K562 (cell line): Measurements from ENCODE around the gene GNAT3. TPM values are rescaled to one million over a fixed set of nuclear protein-coding genes. Genes with fewer than 3 reads are reported as not detected.

Source experiments
- ATAC-seq: fragments of 200-7000 bp; cut with Tn5 transposase; 3 replicates; pipeline ENCODE4 v1.9.1; 2020; ENCODE audit warnings: moderate library complexity
- BruUV-seq: library from RNA; stranded (reverse); fragments of 400-500 nt; replicated peaks from 2 replicates; lab custom pipeline; 2021; lab: Mats Ljungman, UMichigan
- CTCF ChIA-PET: fragments of 300-600 bp; formaldehyde crosslinking; extraction: SDS; loops from one replicate; lab custom pipeline; 2021; ENCODE audit warnings: low intra/inter-chr PET ratio; lab: Yijun Ruan, JAX
- POLR2A ChIA-PET: fragments of 300-600, 350-650 bp; sonication (Branson Sonifier 250); formaldehyde crosslinking; extraction: SDS; loops from one replicate; lab custom pipeline; 2021; ENCODE audit warnings: antibody characterized with exemption, inconsistent platforms; lab: Yijun Ruan, JAX
- DNase-seq, 4 experiments: peaks; one replicate each; pipeline versions ENCODE4 v3.0.0 to v3.0.0-alpha.2; 2011 to 2018; ENCODE audit warnings: low spot score in 3 of 4, mixed read lengths in 3 of 4; ENCODE audit errors: extremely low read depth in 1 of 4
- FAIRE-seq: peaks from 2 replicates; lab custom pipeline; 2011; peaks lifted over from hg19 to GRCh38; lab: Jason Lieb, UNC
- H2AFZ ChIP-seq: 2 replicates; pipeline ENCODE4 v1.6.0; 2011; ENCODE audit warnings: low read depth, low read length, control low read depth, inconsistent platforms
- H3K27ac ChIP-seq: fragments of 200-600 bp; 3 replicates; pipeline ENCODE4 v1.8.0; 2011; ENCODE audit warnings: low read depth, mild to moderate bottlenecking, control low read depth, inconsistent platforms, low read length, moderate library complexity, mixed read lengths; ENCODE audit errors: extremely low read depth
- H3K27me3 ChIP-seq, 2 experiments: fragments of 300-600 bp in 1 of 2; 2 replicates in 1 of 2; 3 replicates in 1 of 2; pipeline versions ENCODE4 v1.6.0 to v1.8.0; 2011; ENCODE audit warnings: inconsistent platforms in 2 of 2, low read length in 2 of 2, mild to moderate bottlenecking in 1 of 2, mixed read lengths in 1 of 2, moderate library complexity in 1 of 2; ENCODE audit not compliant: control insufficient read depth in 2 of 2, insufficient read depth in 2 of 2
- H3K36me3 ChIP-seq: fragments of 300-600 bp; 3 replicates; pipeline ENCODE4 v1.8.0; 2011; ENCODE audit warnings: mild to moderate bottlenecking, low read length, inconsistent platforms; ENCODE audit not compliant: control insufficient read depth, insufficient read depth
- H3K4me1 ChIP-seq, 2 experiments: fragments of 200-600 bp in 1 of 2; replicated peaks in 1 of 2; 2 replicates in 1 of 2; 3 replicates in 1 of 2; pipeline versions ENCODE4 v1.5.1 to v1.8.0; 2011; ENCODE audit warnings: inconsistent platforms in 2 of 2, low read length in 2 of 2, mild to moderate bottlenecking in 1 of 2, mixed read lengths in 1 of 2, moderate library complexity in 1 of 2; ENCODE audit not compliant: control insufficient read depth in 2 of 2, insufficient read depth in 2 of 2
- H3K4me2 ChIP-seq: 2 replicates; pipeline ENCODE4 v1.6.1; 2011; ENCODE audit warnings: low read length, control low read depth, inconsistent platforms, mixed read lengths; ENCODE audit not compliant: insufficient read depth
- H3K4me3 ChIP-seq: fragments of 200-600 bp; sonication (generic), shearing (Covaris generic); 2 replicates; pipeline ENCODE4 v1.5.1; 2016; ENCODE audit warnings: control low read depth, inconsistent platforms
- H3K79me2 ChIP-seq: fragments of 200-600 bp; 3 replicates; pipeline ENCODE4 v1.8.0; 2011; ENCODE audit warnings: low read length, inconsistent platforms; ENCODE audit not compliant: control insufficient read depth, insufficient read depth
- H3K9ac ChIP-seq, 2 experiments: 2 replicates each; pipeline versions ENCODE4 v1.6.0 to v1.6.1; 2011; ENCODE audit warnings: low read depth in 2 of 2, low read length in 2 of 2, control low read depth in 1 of 2, inconsistent platforms in 1 of 2, mild to moderate bottlenecking in 1 of 2, mixed read lengths in 1 of 2; ENCODE audit not compliant: insufficient read depth in 1 of 2
- H3K9me1 ChIP-seq: one replicate; pipeline ENCODE4 v1.6.0; 2011; ENCODE audit warnings: inconsistent platforms, mild to moderate bottlenecking, low read length, moderate library complexity; ENCODE audit not compliant: control insufficient read depth, insufficient read depth
- H3K9me3 ChIP-seq: replicated peaks from 2 replicates; pipeline ENCODE4 v1.5.1; 2011; ENCODE audit warnings: low read depth, low read length, inconsistent platforms; ENCODE audit not compliant: control insufficient read depth, insufficient read depth
- H4K20me1 ChIP-seq: replicated peaks from 2 replicates; pipeline ENCODE4 v1.6.1; 2011; ENCODE audit warnings: low read length, inconsistent platforms, mixed read lengths; ENCODE audit not compliant: control insufficient read depth, insufficient read depth
- CEBPZ ChIP-seq: fragments of 150-350 bp; IDR thresholded peaks from 2 replicates; pipeline ENCODE4 v1.6.1; 2014; ENCODE audit warnings: low read depth, mild to moderate bottlenecking, low read length, borderline replicate concordance
- HEY1 ChIP-seq: fragments of 250-450 bp; sonication (Bioruptor Pico); IDR thresholded peaks from 2 replicates; pipeline ENCODE4 v1.5.0; 2020; ENCODE audit warnings: mild to moderate bottlenecking, moderate library complexity, borderline replicate concordance
- KLF1 ChIP-seq: fragments of 450-650 bp; IDR thresholded peaks from 2 replicates; pipeline ENCODE4 v1.6.1; 2016; ENCODE audit warnings: missing genetic modification characterization, missing compliant biosample characterization
- MAFF ChIP-seq: IDR thresholded peaks from 2 replicates; pipeline ENCODE4 v1.6.1; 2012; ENCODE audit warnings: low read length, improper control_type of control experiment
- MAFG ChIP-seq: fragments of 450-650 bp; conservative IDR thresholded peaks from 2 replicates; pipeline ENCODE4 v1.6.1; 2016; ENCODE audit warnings: missing genetic modification characterization, missing compliant biosample characterization
- NFRKB ChIP-seq: fragments of 450-650 bp; IDR thresholded peaks from 2 replicates; pipeline ENCODE4 v1.6.1; 2016; ENCODE audit warnings: low read depth
- NKRF ChIP-seq: fragments of 450-650 bp; IDR thresholded peaks from 2 replicates; pipeline ENCODE4 v1.6.1; 2016; ENCODE audit warnings: borderline replicate concordance
- RNF219 ChIP-seq: fragments of 250-450 bp; sonication (Bioruptor Pico); IDR thresholded peaks from 2 replicates; pipeline ENCODE4 v1.5.0; 2022; ENCODE audit warnings: mild to moderate bottlenecking
- SAP30 ChIP-seq: fragments of 200-600 bp; sonication (generic); IDR thresholded peaks from 2 replicates; pipeline ENCODE4 v1.6.1; 2012; ENCODE audit warnings: borderline replicate concordance, low read depth, mild to moderate bottlenecking, moderate library complexity, low read length, control low read depth, inconsistent platforms; ENCODE audit not compliant: insufficient read depth, poor library complexity, severe bottlenecking
- TBL1XR1 ChIP-seq, 2 experiments: IDR thresholded peaks; 2 replicates each; pipeline ENCODE4 v1.6.1; 2012; ENCODE audit warnings: improper control_type of control experiment in 2 of 2, low read length in 2 of 2, mild to moderate bottlenecking in 1 of 2
- USF2 ChIP-seq: sonication (generic); formaldehyde crosslinking; IDR thresholded peaks from 2 replicates; pipeline ENCODE4 v1.5.0; 2020; ENCODE audit warnings: missing genetic modification reagents
- ZNF324 ChIP-seq: fragments of 250-450 bp; sonication (Bioruptor Pico); IDR thresholded peaks from 2 replicates; pipeline ENCODE4 v1.4.0; 2020; ENCODE audit warnings: mild to moderate bottlenecking
- ZNF445 ChIP-seq: fragments of 250-450 bp; sonication (Bioruptor Pico); IDR thresholded peaks from 2 replicates; pipeline ENCODE4 v1.4.0; 2020; ENCODE audit warnings: low read depth, mild to moderate bottlenecking, moderate library complexity
- WGBS: fragments of 100-300 bp; shearing (Covaris generic); methylation state at CpG from one replicate; pipeline ENCODE4 v1.1.6; 2016; ENCODE audit warnings: low coverage, mixed read lengths; ENCODE audit not compliant: insufficient coverage; ENCODE audit errors: missing lambda C conversion rate; 5-methylcytosine and 5-hydroxymethylcytosine counted together
- in situ Hi-C: fragments of 300-500 bp; cut with MboI; formaldehyde crosslinking; loops from 4 replicates; pipeline ENCODE4 v1.15.0; 2018; ENCODE audit warnings: inconsistent platforms, mixed read lengths
- intact Hi-C: fragments of 100-400 bp; cut with micrococcal nuclease; formaldehyde crosslinking; loops from 2 replicates; pipeline ENCODE4 v1.14.2; 2022
- polyA plus RNA-seq, 8 experiments: library from polyadenylated mRNA; depleted of rRNA in 4 of 8; stranded (reverse) in 5 of 8; unstranded in 3 of 8; fragments of >200 nt; fragmentation: Nextera tagmentation in 2 of 8; fragmentation: Illumina TruSeq in 1 of 8; extraction: Ambion mirVana in 2 of 8; extraction: Trizol in 1 of 8; gene quantifications; 2 replicates each; pipeline versions ENCODE4 v1.2.1 to v1.2.3, GENCODE V29; 2011 to 2014; ENCODE audit warnings: inconsistent platforms in 1 of 8, missing spikeins in 1 of 8
- total RNA-seq, 7 experiments: library from RNA; depleted of rRNA in 6 of 7; stranded (reverse); fragments of >200 nt in 6 of 7; fragmentation: Illumina TruSeq in 2 of 7; extraction: Trizol in 2 of 7; gene quantifications; 2 replicates each; pipeline versions ENCODE4 v1.2.1 to v1.2.3, GENCODE V29; 2011 to 2021; ENCODE audit warnings: low replicate concordance in 1 of 7

The GNAT3 gene
- total and polyA plus RNA-seq, 9 of the 15 experiments (the other 6 are each of a cell fraction or from before 2014, with no cell fraction given): not detected

GRCh38 chr7:80475383-80475782 lies 36.5 kb downstream of the GNAT3 start:
- Histone ChIP-seq H3K4me1 (no peaks in the 10 kb centered on the region), H3K27me3 (no peaks in the 10 kb centered on the region), H3K79me2 (no peaks in the 10 kb centered on the region), H3K27ac (no peak overlapping the region), H3K9me3 (0 out of 2 replicates have a peak, but pooled peaks cover 2% of the 10 kb centered on the region), H3K4me3 (no peak overlapping the region), H2AFZ (no peak overlapping the region), H3K36me3 (no peaks in the 10 kb centered on the region), H3K9ac (no peak overlapping the region), H4K20me1 (no peaks in the 10 kb centered on the region), H3K9me1 (no peaks in the 10 kb centered on the region), H3K4me2 (no peak overlapping the region)
- ChIA-PET CTCF (no interaction called here), POLR2A (interaction anchor here (0.7 kb wide), 1 partner anchor 142 kb away, joined by 3 read pairs; no protein-coding TSS in a partner anchor)
- intact Hi-C loops (no loop called here), in situ Hi-C loops (no loop called here)
- BruUV-seq: no TSS peak
- ATAC-seq (no peak), DNase-seq (no peak), FAIRE-seq (no peak)
- WGBS: 3% methylated on average over 3 of the region's 3 CpGs
- TF ChIP-seq CEBPZ (no peak), HEY1 (CRISPR knock-in tag) (no peak), USF2 (CRISPR knock-in tag) (no peak), ZNF324 (CRISPR knock-in tag) (no peak), TBL1XR1 (IDR thresholded peaks at IDR 0.05; ENCODE audit: low read length in 2 of 2) (no peak), RNF219 (CRISPR knock-in tag) (no peak), MAFF (no peak), ZNF445 (no peak), KLF1 (no peak), NFRKB (no peak), MAFG (tag) (no peak), NKRF (no peak), SAP30 (no peak)
